ENCODE results near the gene FRMD4B. TPM values are rescaled to one million over a fixed set of nuclear protein-coding genes. Genes with fewer than 3 reads are reported as not detected.

FRMD4B gene
- total and polyA plus RNA-seq, 2 donors (not counting 3 experiments of a cell fraction or from before 2014, with no cell fraction given), result 66.4 to 89.7 TPM

- no peak overlapping the region for H3K9ac ChIP-seq (replicated peaks; ENCODE audit: extremely low read depth, insufficient read depth, low read length)
- ChIA-PET CTCF (interaction anchor here (1.1 to 8.7 kb wide), 4 partner anchors 8 to 192 kb away, joined by 3 to 88 read pairs (median 9); no protein-coding TSS in a partner anchor), POLR2A (no interaction called here)
- no peak overlapping the region for H2AFZ ChIP-seq (ENCODE audit: low read depth, low read length)
- dilution Hi-C loops (cut with MboI; ENCODE audit: extremely low pct_ligation_motif_present, low sequenced_read_pairs), result no loop called here
- TF ChIP-seq CTCF (IDR thresholded peaks at IDR 0.05; ENCODE audit: extremely low read depth in 1 of 2, insufficient read depth in 1 of 2, low read depth in 1 of 2, low read length in 2 of 2) (no peak), FOS (IDR thresholded peaks at IDR 0.05; ENCODE audit: borderline replicate concordance, insufficient read depth, low read length) (no peak), MYC (IDR thresholded peaks at IDR 0.05; ENCODE audit: low read depth, low read length) (no peak), JUN (IDR thresholded peaks at IDR 0.05; ENCODE audit: borderline replicate concordance, insufficient read depth, insufficient read length, low read depth) (no peak), MAX (IDR thresholded peaks at IDR 0.05; ENCODE audit: insufficient read depth, insufficient read length) (no peak), POLR2AphosphoS5 (IDR thresholded peaks at IDR 0.05; ENCODE audit: insufficient read depth, low read depth, low read length) (no peak), EZH2 (IDR thresholded peaks at IDR 0.05; ENCODE audit: borderline replicate concordance, low read depth, low read length, severe bottlenecking) (no peak), POLR2A (IDR thresholded peaks at IDR 0.05; ENCODE audit: low read depth, low read length) (no peak), GATA2 (IDR thresholded peaks at IDR 0.05; ENCODE audit: insufficient read depth, insufficient read length, low read depth, low read length) (no peak)
- H3K4me1 ChIP-seq (ENCODE audit: control insufficient read depth, extremely low read depth, insufficient read depth, low read length), result no peaks in the 10 kb centered on the region
- H3K4me3 ChIP-seq (replicated peaks in 1 of 3; ENCODE audit: insufficient read depth in 1 of 3, low read depth in 1 of 3, low read length in 3 of 3), result no peak overlapping the region
- no peak for FAIRE-seq
- no peaks in the 10 kb centered on the region for H3K9me1 ChIP-seq (replicated peaks; ENCODE audit: control insufficient read depth, extremely low read depth, insufficient read depth, low read length)
- no peak overlapping the region for H3K27ac ChIP-seq (ENCODE audit: insufficient read depth, low read depth, low read length)
- no peak for DNase-seq (ENCODE audit: low read depth, low spot score)
- H3K4me2 ChIP-seq (ENCODE audit: insufficient read depth, low read length), result no peak overlapping the region
- no TSS peak for BruUV-seq (replicated peaks)
- H3K79me2 ChIP-seq (ENCODE audit: control insufficient read depth, insufficient read depth, low read length), result peaks cover 34% of the 10 kb centered on the region
- intact Hi-C loops (cut with micrococcal nuclease), result no loop called here
- H4K20me1 ChIP-seq (replicated peaks; ENCODE audit: control insufficient read depth, extremely low read depth, insufficient read depth, low read length), result no peaks in the 10 kb centered on the region
- H3K27me3 ChIP-seq (ENCODE audit: control insufficient read depth in 2 of 2, insufficient read depth in 2 of 2, low read length in 2 of 2), result no peaks in the 10 kb centered on the region
- no peaks in the 10 kb centered on the region for H3K9me3 ChIP-seq (replicated peaks; ENCODE audit: control insufficient read depth, insufficient read depth, low read length)
- peaks cover 5 to 10% of the 10 kb centered on the region in 2 experiments for H3K36me3 ChIP-seq (ENCODE audit: control insufficient read depth in 2 of 2, extremely low read depth in 1 of 2, insufficient read depth in 2 of 2, low read length in 2 of 2)
Measured at GRCh38 chr3:69313251-69313650, 72.6 kb downstream of the FRMD4B start.

Data from endothelial cell of umbilical vein (primary cell).